Colonic mucosa (tissue), 4 donors: ENCODE data around the gene PSMD3. TPM values are rescaled to one million over a fixed set of nuclear protein-coding genes. Genes with fewer than 3 reads are reported as not detected.

Experiments
- DNase-seq: peaks from one replicate; pipeline ENCODE4 v3.0.0-alpha.2; 2020
- H3K27ac ChIP-seq: fragments of 200-600 bp; one replicate; pipeline ENCODE4 v1.8.0; 2021
- H3K27me3 ChIP-seq: fragments of 200-600 bp; one replicate; pipeline ENCODE4 v1.8.0; 2021
- H3K36me3 ChIP-seq: fragments of 200-600 bp; one replicate; pipeline ENCODE4 v1.8.0; 2021
- H3K4me1 ChIP-seq: fragments of 200-600 bp; one replicate; pipeline ENCODE4 v1.8.0; 2021; ENCODE audit warnings: mild to moderate bottlenecking
- H3K4me3 ChIP-seq: fragments of 200-600 bp; one replicate; pipeline ENCODE4 v1.8.0; 2021
- H3K9ac ChIP-seq, 2 donors: one replicate each; pipeline ENCODE4 v1.7.0; 2013; ENCODE audit warnings: control low read depth in 2 of 2, low read depth in 2 of 2, low read length in 2 of 2
- H3K9me3 ChIP-seq: fragments of 200-600 bp; one replicate; pipeline ENCODE4 v1.8.0; 2021
- CTCF ChIP-seq: fragments of 200-600 bp; IDR thresholded peaks from one replicate; pipeline ENCODE4 v1.8.0; 2022; ENCODE audit warnings: antibody characterized with exemption, mild to moderate bottlenecking
- intact Hi-C: fragments of 100-400 bp; cut with DNase I; formaldehyde crosslinking; loops from one replicate; pipeline ENCODE4 v1.14.1; 2022
- total RNA-seq, 2 donors: library from RNA; stranded (reverse); fragmentation: NEBNext Ultra II Directional in 1 of 2; extraction: Animal tissue kit (Norgen Biotek cat#: 25700) in 1 of 2; gene quantifications; one replicate each; pipeline ENCODE4 v1.2.1, GENCODE V29; 2021
- donor health status: healthy.
- donor health status: DM: no; HTN: no; CAD: no.
- donor health status: DM: no; HTN: no; CAD: no.

Gene PSMD3
- total RNA-seq, 2 donors from 2014 or later: 106 to 152 TPM

- Histone ChIP-seq H3K9ac (peak overlapping the region; percentile 48 to 79), H3K4me1 (no peaks in the 10 kb centered on the region), H3K9me3 (no peaks in the 10 kb centered on the region), H3K27me3 (no peaks in the 10 kb centered on the region), H3K27ac (no peak overlapping the region), H3K4me3 (peak overlapping the region; percentile 39), H3K36me3 (no peaks in the 10 kb centered on the region)
- no peak for TF ChIP-seq CTCF
- DNase-seq: peak; percentile 100
- intact Hi-C loops: no loop called here
Measured at GRCh38 chr17:39952680-39953470, 27.7 kb upstream of the PSMD3 start.

- intact Hi-C loops: no loop called here
- no peak for DNase-seq
- Histone ChIP-seq H3K27me3 (no peaks in the 10 kb centered on the region), H3K36me3 (no peaks in the 10 kb centered on the region), H3K9ac (peak overlapping the region in 1 of 2 donors; percentile 3), H3K27ac (no peak overlapping the region), H3K4me1 (no peaks in the 10 kb centered on the region), H3K9me3 (no peaks in the 10 kb centered on the region), H3K4me3 (peak overlapping the region; percentile 22)
- TF ChIP-seq CTCF: no peak
Measured at GRCh38 chr17:39953471-39953888, 27.1 kb upstream of the PSMD3 start.

GRCh38 chr17:39954876-39955275, 25.7 kb upstream of the PSMD3 start:
- DNase-seq: no peak
- Histone ChIP-seq H3K27me3 (no peaks in the 10 kb centered on the region), H3K27ac (no peak overlapping the region), H3K9me3 (no peaks in the 10 kb centered on the region), H3K9ac (no peak overlapping the region), H3K4me1 (no peaks in the 10 kb centered on the region), H3K36me3 (no peaks in the 10 kb centered on the region), H3K4me3 (no peak overlapping the region)
- TF ChIP-seq CTCF: no peak
- intact Hi-C loops: no loop called here

- TF ChIP-seq CTCF: no peak
- DNase-seq: no peak
- no peaks in the 10 kb centered on the region for H3K27me3 ChIP-seq
- no peak overlapping the region for H3K27ac ChIP-seq
- intact Hi-C loops: no loop called here
- no peak overlapping the region for H3K9ac ChIP-seq
- H3K4me1 ChIP-seq: no peaks in the 10 kb centered on the region
- no peaks in the 10 kb centered on the region for H3K9me3 ChIP-seq
- no peak overlapping the region for H3K4me3 ChIP-seq
- no peaks in the 10 kb centered on the region for H3K36me3 ChIP-seq
Measured at GRCh38 chr17:39955726-39956225, 24.8 kb upstream of the PSMD3 start.

- Histone ChIP-seq H3K4me3 (no peak overlapping the region), H3K4me1 (no peaks in the 10 kb centered on the region), H3K9ac (peak overlapping the region in 1 of 2 donors; percentile 55), H3K27ac (peak overlapping the region; percentile 62), H3K27me3 (no peaks in the 10 kb centered on the region), H3K36me3 (no peaks in the 10 kb centered on the region), H3K9me3 (no peaks in the 10 kb centered on the region)
- DNase-seq: peak; percentile 47
- intact Hi-C loops: no loop called here
- TF ChIP-seq CTCF: no peak
Measured at GRCh38 chr17:39960524-39961041, 20.0 kb upstream of the PSMD3 start.
